Sigmoid colon (tissue), 7 donors: ENCODE measurements around the gene AAMP. TPM values are rescaled to one million over a fixed set of nuclear protein-coding genes. Genes with fewer than 3 reads are reported as not detected.

Experiments
- DNase-seq: peaks from one replicate; pipeline ENCODE4 v3.0.0-alpha.2; 2019
- H3K27ac ChIP-seq, 4 donors: fragments of 200-600 bp; sonication (generic); one replicate each; pipeline ENCODE4 v1.5.1; 2016 to 2019; ENCODE audit warnings: mild to moderate bottlenecking in 1 of 4
- H3K27me3 ChIP-seq, 3 donors: fragments of 200-600 bp; sonication (generic); one replicate each; pipeline ENCODE4 v1.5.1; 2019; ENCODE audit warnings: mild to moderate bottlenecking in 1 of 3
- H3K36me3 ChIP-seq, 4 donors: fragments of 200-600 bp; sonication (generic); one replicate each; pipeline ENCODE4 v1.5.1; 2016 to 2019
- H3K4me1 ChIP-seq, 4 donors: fragments of 200-600 bp; sonication (generic); one replicate each; pipeline ENCODE4 v1.5.1; 2017 to 2019
- H3K4me3 ChIP-seq, 4 donors: fragments of 200-600 bp; sonication (generic); one replicate each; pipeline ENCODE4 v1.5.1; 2017 to 2019; ENCODE audit warnings: mild to moderate bottlenecking in 2 of 4, moderate library complexity in 1 of 4
- H3K9me3 ChIP-seq, 4 donors: fragments of 200-600 bp in 3 of 4; sonication (generic) in 3 of 4; one replicate each; pipeline versions ENCODE4 v1.5.1 to v1.6.1; 2013 to 2019
- EP300 ChIP-seq, 4 donors: sonication (generic); formaldehyde crosslinking; IDR thresholded peaks; one replicate each; pipeline ENCODE4 v1.6.1; 2017; ENCODE audit warnings: antibody characterized with exemption in 4 of 4
- POLR2A ChIP-seq, 2 donors: fragments of 450-650 bp; IDR thresholded peaks; one replicate each; pipeline ENCODE4 v1.6.1; 2016; ENCODE audit warnings: antibody characterized with exemption in 2 of 2, mild to moderate bottlenecking in 2 of 2, moderate library complexity in 2 of 2
- POLR2AphosphoS5 ChIP-seq, 4 donors: sonication (generic); formaldehyde crosslinking; IDR thresholded peaks; one replicate each; pipeline ENCODE4 v1.6.1; 2017; ENCODE audit warnings: antibody characterized with exemption in 4 of 4
- WGBS, 2 donors: extraction: QIAGEN DNeasy Blood & Tissue Kit; methylation state at CpG; one replicate each; pipeline ENCODE4 v1.1.7; 2013; 5-methylcytosine and 5-hydroxymethylcytosine counted together
- intact Hi-C: fragments of 100-400 bp; cut with DNase I; formaldehyde crosslinking; loops from one replicate; pipeline ENCODE4 v1.15.1; 2023
- polyA plus RNA-seq, 3 donors: library from polyadenylated mRNA; stranded (reverse); fragments of 200-250 nt; gene quantifications; one replicate each; pipeline ENCODE4 v1.2.3, GENCODE V29; 2013
- total RNA-seq, 4 donors: library from RNA; depleted of rRNA; stranded (reverse); fragments of >200 nt; gene quantifications; one replicate each; pipeline ENCODE4 v1.1.0, GENCODE V29; 2016
- TF ChIP-seq, protein P1 (sequence below), 4 experiments: fragments of 450-650 bp in 3 of 4; fragments of 200-600 bp in 1 of 4; IDR thresholded peaks; one replicate each; pipeline ENCODE4 v1.5.1; 2016 to 2019; ENCODE audit warnings: antibody characterized with exemption in 4 of 4, mild to moderate bottlenecking in 3 of 4, moderate library complexity in 2 of 4
- donor health status: healthy with polysubstance abuse.
- donor health status: Bipolar disorder and iron deficiency.
- donor health status: healthy.

Gene AAMP
- total and polyA plus RNA-seq, 7 donors, result 85.7 to 141 (median 103) TPM

DNA sequence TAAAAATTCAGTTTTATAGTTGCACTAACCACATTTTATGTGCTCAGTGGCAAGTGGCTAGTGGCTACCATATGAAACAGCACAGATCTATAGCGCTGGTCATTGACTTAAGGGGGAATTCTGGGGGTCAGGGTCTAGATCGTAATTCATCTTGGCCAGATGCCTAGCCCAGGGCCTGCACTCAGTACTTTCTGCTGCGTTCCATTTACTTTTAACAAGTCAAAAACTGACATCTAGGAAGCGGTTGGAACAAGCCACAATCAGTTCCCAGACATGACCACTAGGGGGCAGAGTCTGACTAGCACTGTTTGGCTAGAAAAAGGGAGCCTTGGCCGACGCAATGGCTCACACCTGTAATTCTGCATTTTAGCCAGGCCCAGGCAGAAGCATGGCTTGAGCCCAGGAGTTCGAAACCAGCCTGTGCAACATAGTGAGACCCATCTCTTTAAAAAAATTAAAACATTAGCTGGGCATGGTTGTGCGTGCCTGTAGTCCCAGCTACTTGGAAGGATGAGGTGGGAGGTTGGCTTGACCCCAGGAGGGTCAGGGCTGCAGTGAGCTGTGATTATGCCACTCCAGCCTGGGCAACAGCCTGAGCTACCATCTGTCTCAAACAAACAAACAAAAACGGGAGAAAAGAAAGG, 31.4 kb upstream of the AAMP start:
- peaks cover 0 to 8% (median 1%) of the 10 kb centered on the region in 4 donors for H3K4me1 ChIP-seq
- no peaks in the 10 kb centered on the region for H3K9me3 ChIP-seq
- no peak overlapping the region for H3K27ac ChIP-seq
- peak; percentile 91 for DNase-seq
- no peaks in the 10 kb centered on the region for H3K36me3 ChIP-seq
- TF ChIP-seq POLR2A (IDR thresholded peaks at IDR 0.05) (no peak), EP300 (IDR thresholded peaks at IDR 0.05) (no peak), POLR2AphosphoS5 (IDR thresholded peaks at IDR 0.05) (no peak)
- TF ChIP-seq, protein P1, sequence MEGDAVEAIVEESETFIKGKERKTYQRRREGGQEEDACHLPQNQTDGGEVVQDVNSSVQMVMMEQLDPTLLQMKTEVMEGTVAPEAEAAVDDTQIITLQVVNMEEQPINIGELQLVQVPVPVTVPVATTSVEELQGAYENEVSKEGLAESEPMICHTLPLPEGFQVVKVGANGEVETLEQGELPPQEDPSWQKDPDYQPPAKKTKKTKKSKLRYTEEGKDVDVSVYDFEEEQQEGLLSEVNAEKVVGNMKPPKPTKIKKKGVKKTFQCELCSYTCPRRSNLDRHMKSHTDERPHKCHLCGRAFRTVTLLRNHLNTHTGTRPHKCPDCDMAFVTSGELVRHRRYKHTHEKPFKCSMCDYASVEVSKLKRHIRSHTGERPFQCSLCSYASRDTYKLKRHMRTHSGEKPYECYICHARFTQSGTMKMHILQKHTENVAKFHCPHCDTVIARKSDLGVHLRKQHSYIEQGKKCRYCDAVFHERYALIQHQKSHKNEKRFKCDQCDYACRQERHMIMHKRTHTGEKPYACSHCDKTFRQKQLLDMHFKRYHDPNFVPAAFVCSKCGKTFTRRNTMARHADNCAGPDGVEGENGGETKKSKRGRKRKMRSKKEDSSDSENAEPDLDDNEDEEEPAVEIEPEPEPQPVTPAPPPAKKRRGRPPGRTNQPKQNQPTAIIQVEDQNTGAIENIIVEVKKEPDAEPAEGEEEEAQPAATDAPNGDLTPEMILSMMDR (IDR thresholded peaks at IDR 0.05), result peak; percentile 91 to 97 (median 95)
- no peaks in the 10 kb centered on the region for H3K27me3 ChIP-seq
- no peak overlapping the region for H3K4me3 ChIP-seq
- intact Hi-C loops, result loop anchor here (1.0 to 2.0 kb wide), 2 partner anchors 56 to 95 kb away; partner anchors contain the start of gene CATIP
- 6 to 10% methylated on average over 9 of the region's 9 CpGs for WGBS, 2 donors

DNA sequence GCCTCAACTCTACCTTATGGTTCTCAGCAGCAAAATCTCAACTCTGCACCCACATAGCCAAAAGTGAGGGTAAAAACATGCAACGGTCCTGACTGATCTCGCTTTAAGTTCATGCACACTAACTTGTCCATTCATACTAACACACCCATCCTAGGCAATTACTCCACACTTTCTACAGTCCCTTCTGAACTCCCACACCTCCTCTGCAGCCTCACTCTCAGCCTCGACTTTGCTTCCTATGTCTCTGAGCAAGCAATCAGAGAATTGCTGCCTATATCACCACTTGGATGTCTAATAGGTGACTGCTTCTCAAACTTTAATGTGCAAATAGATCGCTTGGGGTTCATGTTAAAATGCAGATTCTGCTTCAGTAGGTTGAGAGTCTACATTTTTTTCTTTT, 30.2 kb upstream of the AAMP start:
- intact Hi-C loops, result loop anchor here (2.0 kb wide), 1 partner anchor 57 kb away; the partner anchor contains the start of gene CATIP
- TF ChIP-seq POLR2A (IDR thresholded peaks at IDR 0.05), result no peak
- no peak overlapping the region for H3K4me3 ChIP-seq
- H3K9me3 ChIP-seq, result no peaks in the 10 kb centered on the region
- no peaks in the 10 kb centered on the region for H3K36me3 ChIP-seq
- H3K27me3 ChIP-seq, result no peaks in the 10 kb centered on the region
- H3K27ac ChIP-seq, result no peak overlapping the region
- peaks cover 0 to 8% (median 1%) of the 10 kb centered on the region in 4 donors for H3K4me1 ChIP-seq
- no peak for DNase-seq
- WGBS, 2 donors, result 75 to 87% methylated on average over 4 of the region's 4 CpGs

GRCh38 chr2:218298314-218298875, 28.5 kb upstream of the AAMP start:
- TF ChIP-seq, protein P1 (IDR thresholded peaks at IDR 0.05), result no peak
- TF ChIP-seq POLR2AphosphoS5 (IDR thresholded peaks at IDR 0.05) (no peak), POLR2A (IDR thresholded peaks at IDR 0.05) (no peak), EP300 (IDR thresholded peaks at IDR 0.05) (no peak)

DNA sequence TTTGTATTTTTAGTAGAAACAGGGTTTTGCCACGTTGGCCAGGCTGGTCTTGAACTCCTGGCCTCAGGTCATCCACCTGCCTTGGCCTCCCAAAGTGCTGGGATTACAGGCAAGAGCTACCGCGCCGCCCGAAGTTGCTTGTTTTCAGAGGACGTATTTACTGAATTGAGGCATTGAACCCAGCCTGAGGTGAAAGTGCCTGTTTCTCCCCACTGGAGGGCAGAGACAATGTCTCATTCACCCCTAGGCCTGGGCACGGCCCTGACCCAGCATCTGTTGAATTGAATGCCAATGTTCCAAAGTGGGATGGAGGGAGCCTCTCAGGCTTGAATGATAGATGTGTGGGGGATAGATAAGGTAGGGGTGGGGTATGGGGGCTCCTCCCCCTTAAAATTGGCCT, 26.9 kb upstream of the AAMP start:
- peak overlapping the region in 3 of 4 donors; percentile 7 to 26 (median 9) for H3K27ac ChIP-seq
- no peaks in the 10 kb centered on the region for H3K27me3 ChIP-seq
- no peak overlapping the region for H3K4me3 ChIP-seq
- no peaks in the 10 kb centered on the region for H3K9me3 ChIP-seq
- intact Hi-C loops, result loop anchor here (10.0 kb wide), 1 partner anchor 348 kb away; no protein-coding TSS in a partner anchor
- H3K4me1 ChIP-seq, result peaks cover 0 to 14% (median 8%) of the 10 kb centered on the region in 4 donors
- DNase-seq, result no peak
- no peaks in the 10 kb centered on the region for H3K36me3 ChIP-seq
- 87 to 89% methylated on average over 7 of the region's 7 CpGs for WGBS, 2 donors
- TF ChIP-seq POLR2A (IDR thresholded peaks at IDR 0.05) (no peak), POLR2AphosphoS5 (IDR thresholded peaks at IDR 0.05) (no peak), EP300 (IDR thresholded peaks at IDR 0.05) (no peak)
- TF ChIP-seq, protein P1 (IDR thresholded peaks at IDR 0.05), result no peak

More at GRCh38 chr2:218298314-218298875, 28.5 kb upstream of the AAMP start:
- Histone ChIP-seq H3K4me3 (no peak overlapping the region), H3K27me3 (no peaks in the 10 kb centered on the region), H3K36me3 (no peaks in the 10 kb centered on the region), H3K27ac (peak overlapping the region in 2 of 4 donors; percentile 9 to 26), H3K4me1 (peaks cover 0 to 8% (median 1%) of the 10 kb centered on the region in 4 donors), H3K9me3 (no peaks in the 10 kb centered on the region)
- 81 to 89% methylated on average over 6 of the region's 6 CpGs for WGBS, 2 donors
- intact Hi-C loops, result loop anchor here (10.0 kb wide), 1 partner anchor 346 kb away; no protein-coding TSS in a partner anchor
- no peak for DNase-seq

- 92 to 100% methylated on average over 1 of the region's 1 CpG for WGBS, 2 donors
- Histone ChIP-seq H3K27ac (no peak overlapping the region), H3K27me3 (no peaks in the 10 kb centered on the region), H3K4me3 (no peak overlapping the region), H3K4me1 (peaks cover 0 to 18% (median 12%) of the 10 kb centered on the region in 4 donors), H3K9me3 (no peaks in the 10 kb centered on the region), H3K36me3 (no peaks in the 10 kb centered on the region)
- intact Hi-C loops, result loop anchor here (10.0 kb wide), 1 partner anchor 349 kb away; no protein-coding TSS in a partner anchor
- no peak for TF ChIP-seq EP300 (IDR thresholded peaks at IDR 0.05)
- no peak for TF ChIP-seq POLR2A (IDR thresholded peaks at IDR 0.05)
- TF ChIP-seq, protein P1 (IDR thresholded peaks at IDR 0.05), result no peak
- TF ChIP-seq POLR2AphosphoS5 (IDR thresholded peaks at IDR 0.05), result no peak
- no peak for DNase-seq
These were observed 26.3 kb upstream of the AAMP start for GRCh38 chr2:218296200-218296599.
